ENCODE data around the gene POGK.

Gene POGK

DNA sequence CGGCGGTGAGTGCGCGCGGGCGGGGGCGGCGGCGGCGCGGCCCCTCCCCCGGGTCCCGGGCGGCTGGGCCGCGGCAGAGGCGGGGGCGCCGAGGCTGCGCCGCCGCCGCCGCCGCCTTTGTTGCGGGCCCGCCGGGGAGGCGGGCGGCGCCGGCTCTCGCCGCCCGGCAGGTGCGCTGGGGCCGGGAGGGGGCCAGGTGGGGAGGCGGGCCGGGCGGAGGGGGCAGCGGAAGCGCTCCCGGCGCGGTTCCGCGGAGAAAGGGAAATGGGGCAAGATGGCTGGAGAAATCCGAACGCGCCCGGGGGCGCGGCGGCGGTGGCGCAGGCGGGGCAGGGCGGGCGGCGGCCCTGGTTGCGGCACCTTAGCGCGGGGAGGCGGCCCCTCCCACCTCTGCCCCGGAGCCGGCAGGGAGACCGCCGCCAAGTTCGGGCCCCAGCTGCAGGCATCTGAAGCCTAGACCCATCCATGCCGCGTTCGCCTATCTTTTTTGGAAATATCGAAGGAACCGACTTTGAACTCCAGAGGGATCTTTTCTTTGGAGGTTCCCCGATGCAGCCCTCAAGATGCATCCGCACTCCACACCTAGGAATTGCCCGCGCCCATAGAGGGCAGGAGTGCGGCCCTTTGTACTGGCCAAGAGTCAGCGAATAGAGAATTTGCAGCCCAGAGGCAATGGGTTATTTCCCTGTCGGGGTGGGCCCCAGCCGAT, 479 bp downstream of the POGK start:
- peak; percentile 74 for DNase-seq (ENCODE audit: extremely low read depth, insufficient read length)
- TF ChIP-seq, protein P1, sequence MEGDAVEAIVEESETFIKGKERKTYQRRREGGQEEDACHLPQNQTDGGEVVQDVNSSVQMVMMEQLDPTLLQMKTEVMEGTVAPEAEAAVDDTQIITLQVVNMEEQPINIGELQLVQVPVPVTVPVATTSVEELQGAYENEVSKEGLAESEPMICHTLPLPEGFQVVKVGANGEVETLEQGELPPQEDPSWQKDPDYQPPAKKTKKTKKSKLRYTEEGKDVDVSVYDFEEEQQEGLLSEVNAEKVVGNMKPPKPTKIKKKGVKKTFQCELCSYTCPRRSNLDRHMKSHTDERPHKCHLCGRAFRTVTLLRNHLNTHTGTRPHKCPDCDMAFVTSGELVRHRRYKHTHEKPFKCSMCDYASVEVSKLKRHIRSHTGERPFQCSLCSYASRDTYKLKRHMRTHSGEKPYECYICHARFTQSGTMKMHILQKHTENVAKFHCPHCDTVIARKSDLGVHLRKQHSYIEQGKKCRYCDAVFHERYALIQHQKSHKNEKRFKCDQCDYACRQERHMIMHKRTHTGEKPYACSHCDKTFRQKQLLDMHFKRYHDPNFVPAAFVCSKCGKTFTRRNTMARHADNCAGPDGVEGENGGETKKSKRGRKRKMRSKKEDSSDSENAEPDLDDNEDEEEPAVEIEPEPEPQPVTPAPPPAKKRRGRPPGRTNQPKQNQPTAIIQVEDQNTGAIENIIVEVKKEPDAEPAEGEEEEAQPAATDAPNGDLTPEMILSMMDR (IDR thresholded peaks at IDR 0.05; ENCODE audit: insufficient read depth, low read length, poor library complexity, severe bottlenecking): peak; percentile 28
- peaks cover 25% of the 10 kb centered on the region for H3K36me3 ChIP-seq (ENCODE audit: control insufficient read depth, insufficient read depth, low read length)
- H3K27me3 ChIP-seq (replicated peaks; ENCODE audit: control insufficient read depth, insufficient read depth, low read length): no peaks in the 10 kb centered on the region
- H3K4me3 ChIP-seq (replicated peaks; ENCODE audit: low read depth, low read length): peak overlapping the region; percentile 62

DNA sequence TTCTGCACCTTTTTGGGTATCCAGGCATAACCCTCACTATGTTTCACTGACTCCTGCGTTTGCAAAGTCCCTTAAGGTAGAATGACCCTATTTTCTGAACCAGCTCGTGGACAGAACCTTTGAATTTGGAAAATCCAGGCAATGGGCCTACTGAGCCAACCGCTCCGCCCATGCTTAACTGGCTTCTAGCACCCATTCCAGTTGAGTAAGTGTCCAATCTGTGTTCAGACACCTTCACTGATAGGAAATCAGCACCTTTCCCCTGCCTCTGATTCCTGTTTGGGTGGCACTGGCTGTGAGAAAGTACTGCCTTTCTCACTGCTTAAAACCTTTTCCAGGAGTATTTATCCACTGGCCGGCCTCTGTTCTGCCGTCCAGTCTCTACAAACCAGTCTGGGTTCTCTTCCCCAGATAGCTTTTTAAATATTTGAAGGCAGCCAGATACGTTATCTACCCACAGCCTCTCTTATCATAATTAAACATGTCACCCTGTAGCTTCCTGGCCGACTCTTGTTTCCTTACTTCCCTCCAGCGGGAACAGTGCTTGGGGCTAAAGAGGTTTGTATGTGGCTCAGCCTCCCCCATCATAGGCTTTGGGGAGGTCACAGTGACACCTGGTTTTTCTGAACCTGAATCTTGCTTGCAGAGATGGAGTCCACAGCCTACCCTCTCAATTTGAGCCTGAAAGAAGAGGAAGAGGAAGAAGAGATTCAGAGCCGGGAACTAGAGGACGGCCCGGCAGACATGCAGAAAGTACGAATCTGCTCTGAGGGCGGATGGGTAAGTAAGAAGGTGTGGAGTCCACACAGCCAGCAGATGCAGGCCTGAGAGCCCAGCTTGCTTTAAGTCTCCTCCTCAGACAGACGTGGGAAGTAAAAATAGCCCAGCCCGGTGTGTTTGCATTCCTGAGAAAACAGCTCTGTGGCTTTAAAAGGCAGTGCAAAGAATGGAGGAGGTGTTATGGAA, 1.3 kb downstream of the POGK start:
- DNase-seq (ENCODE audit: extremely low read depth, insufficient read length): no peak
- Histone ChIP-seq H3K27me3 (replicated peaks; ENCODE audit: control insufficient read depth, insufficient read depth, low read length) (no peaks in the 10 kb centered on the region), H3K4me3 (replicated peaks; ENCODE audit: low read depth, low read length) (peak overlapping the region; percentile 62), H3K36me3 (ENCODE audit: control insufficient read depth, insufficient read depth, low read length) (peaks cover 25% of the 10 kb centered on the region)
- TF ChIP-seq, protein P1 (IDR thresholded peaks at IDR 0.05; ENCODE audit: insufficient read depth, low read length, poor library complexity, severe bottlenecking): no peak

DNA sequence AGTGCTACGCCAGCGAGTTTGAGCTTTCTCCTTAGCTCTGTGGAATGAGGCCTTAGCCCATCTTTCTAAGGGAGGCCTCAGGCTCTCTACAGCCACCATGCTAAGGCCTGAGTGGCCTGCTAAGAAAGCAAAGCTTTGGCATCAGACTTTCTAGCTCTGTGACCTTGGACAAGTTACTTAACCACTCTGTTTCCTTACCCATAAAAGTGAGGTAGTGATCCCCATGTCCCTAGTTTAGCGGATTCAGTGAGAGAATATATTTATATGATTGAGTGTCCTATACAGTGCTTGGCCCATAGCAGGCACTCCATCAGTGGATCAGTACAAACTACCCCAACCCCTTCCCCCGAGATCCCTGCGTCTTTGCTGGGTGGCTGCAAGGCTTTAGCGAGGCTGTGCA, 4.0 kb downstream of the POGK start:
- Histone ChIP-seq H3K27me3 (replicated peaks; ENCODE audit: control insufficient read depth, insufficient read depth, low read length) (no peaks in the 10 kb centered on the region), H3K4me3 (replicated peaks; ENCODE audit: low read depth, low read length) (no peak overlapping the region), H3K36me3 (ENCODE audit: control insufficient read depth, insufficient read depth, low read length) (peaks cover 35% of the 10 kb centered on the region)
- TF ChIP-seq, protein P1 (IDR thresholded peaks at IDR 0.05; ENCODE audit: insufficient read depth, low read length, poor library complexity, severe bottlenecking): no peak
- no peak for DNase-seq (ENCODE audit: extremely low read depth, insufficient read length)

DNA sequence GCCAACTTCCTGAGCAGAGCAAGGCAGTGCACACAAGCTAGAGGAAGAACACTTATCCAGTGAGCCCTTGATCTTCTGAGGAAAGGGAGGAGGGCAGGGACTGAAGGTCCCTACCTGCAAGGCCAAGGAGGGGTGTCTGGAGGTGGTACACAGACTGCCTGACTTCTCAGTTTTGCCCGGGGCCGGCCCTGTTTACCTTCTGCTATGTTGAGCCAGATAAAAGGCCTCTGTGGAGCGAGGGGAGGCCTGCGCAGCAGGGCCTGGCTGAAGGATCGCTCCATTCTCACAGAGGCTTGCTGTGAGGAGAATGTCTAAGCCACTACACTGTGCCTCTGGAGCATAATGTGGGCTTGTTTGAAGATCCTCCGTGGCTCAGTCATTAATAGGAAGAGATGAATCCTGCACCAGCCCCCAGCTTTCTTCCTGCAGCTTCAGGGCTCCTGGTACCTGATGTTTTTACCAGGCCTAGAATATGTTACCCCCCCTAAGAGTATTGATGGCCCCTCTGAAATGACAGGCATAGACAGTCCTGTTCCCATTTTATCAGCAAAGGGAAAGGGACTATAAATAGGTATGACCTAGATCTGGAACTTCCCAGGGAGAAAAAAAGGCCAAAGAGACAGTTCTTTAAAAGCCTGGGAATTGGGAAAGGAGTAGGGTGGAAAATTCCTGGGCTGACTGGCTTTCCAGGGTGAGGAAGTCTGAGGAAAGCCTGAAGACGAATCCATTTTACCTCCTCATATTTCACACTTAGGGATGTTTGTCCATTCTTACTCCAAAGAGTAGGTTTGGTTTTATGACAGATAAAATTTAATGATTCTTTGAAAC, 4.7 kb downstream of the POGK start:
- TF ChIP-seq, protein P1 (IDR thresholded peaks at IDR 0.05; ENCODE audit: insufficient read depth, low read length, poor library complexity, severe bottlenecking): no peak
- DNase-seq (ENCODE audit: extremely low read depth, insufficient read length): no peak
- Histone ChIP-seq H3K36me3 (ENCODE audit: control insufficient read depth, insufficient read depth, low read length) (peaks cover 37% of the 10 kb centered on the region), H3K27me3 (replicated peaks; ENCODE audit: control insufficient read depth, insufficient read depth, low read length) (no peaks in the 10 kb centered on the region), H3K4me3 (replicated peaks; ENCODE audit: low read depth, low read length) (no peak overlapping the region)

DNA sequence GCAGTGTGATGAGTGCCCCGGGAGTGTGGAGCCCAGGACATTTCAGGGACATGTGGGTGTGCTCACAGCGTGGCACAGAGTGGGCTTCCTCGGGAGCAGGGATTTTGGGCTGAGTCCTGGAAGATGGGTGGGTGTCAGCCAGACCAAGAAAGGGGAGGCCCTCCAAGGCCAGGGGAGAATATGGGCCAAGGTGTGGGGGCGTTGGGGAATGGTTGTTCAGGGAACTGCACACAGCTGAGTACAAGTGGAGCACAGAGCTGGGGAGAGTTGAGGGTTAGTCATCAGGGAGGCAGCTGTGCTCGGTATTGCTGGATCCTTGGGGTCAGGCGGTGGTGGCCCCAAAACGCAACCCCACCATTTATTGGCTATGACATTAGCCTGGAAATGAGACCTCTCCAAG, 5.5 kb downstream of the POGK start:
- DNase-seq (ENCODE audit: extremely low read depth, insufficient read length): no peak
- Histone ChIP-seq H3K27me3 (replicated peaks; ENCODE audit: control insufficient read depth, insufficient read depth, low read length) (no peaks in the 10 kb centered on the region), H3K4me3 (replicated peaks; ENCODE audit: low read depth, low read length) (no peak overlapping the region), H3K36me3 (ENCODE audit: control insufficient read depth, insufficient read depth, low read length) (peaks cover 45% of the 10 kb centered on the region)
- TF ChIP-seq, protein P1 (IDR thresholded peaks at IDR 0.05; ENCODE audit: insufficient read depth, low read length, poor library complexity, severe bottlenecking): no peak
